ENCODE data around the gene STT3A.

Gene STT3A

GRCh38 chr11:125609545-125609944 is 16.9 kb downstream of the STT3A start:
- DNase-seq (ENCODE audit: low spot score) = no peak
- TF ChIP-seq, protein P1, sequence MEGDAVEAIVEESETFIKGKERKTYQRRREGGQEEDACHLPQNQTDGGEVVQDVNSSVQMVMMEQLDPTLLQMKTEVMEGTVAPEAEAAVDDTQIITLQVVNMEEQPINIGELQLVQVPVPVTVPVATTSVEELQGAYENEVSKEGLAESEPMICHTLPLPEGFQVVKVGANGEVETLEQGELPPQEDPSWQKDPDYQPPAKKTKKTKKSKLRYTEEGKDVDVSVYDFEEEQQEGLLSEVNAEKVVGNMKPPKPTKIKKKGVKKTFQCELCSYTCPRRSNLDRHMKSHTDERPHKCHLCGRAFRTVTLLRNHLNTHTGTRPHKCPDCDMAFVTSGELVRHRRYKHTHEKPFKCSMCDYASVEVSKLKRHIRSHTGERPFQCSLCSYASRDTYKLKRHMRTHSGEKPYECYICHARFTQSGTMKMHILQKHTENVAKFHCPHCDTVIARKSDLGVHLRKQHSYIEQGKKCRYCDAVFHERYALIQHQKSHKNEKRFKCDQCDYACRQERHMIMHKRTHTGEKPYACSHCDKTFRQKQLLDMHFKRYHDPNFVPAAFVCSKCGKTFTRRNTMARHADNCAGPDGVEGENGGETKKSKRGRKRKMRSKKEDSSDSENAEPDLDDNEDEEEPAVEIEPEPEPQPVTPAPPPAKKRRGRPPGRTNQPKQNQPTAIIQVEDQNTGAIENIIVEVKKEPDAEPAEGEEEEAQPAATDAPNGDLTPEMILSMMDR (IDR thresholded peaks at IDR 0.05; ENCODE audit: extremely low read depth, missing control alignments) = no peak

GRCh38 chr11:125618383-125618782 is 25.7 kb downstream of the STT3A start:
- TF ChIP-seq, protein P1 (IDR thresholded peaks at IDR 0.05; ENCODE audit: extremely low read depth, missing control alignments) = no peak
- no peak for DNase-seq (ENCODE audit: low spot score)

GRCh38 chr11:125621995-125622394 is 29.3 kb downstream of the STT3A start:
- TF ChIP-seq, protein P1 (IDR thresholded peaks at IDR 0.05; ENCODE audit: extremely low read depth, missing control alignments) = no peak
- DNase-seq (ENCODE audit: low spot score) = no peak

GRCh38 chr11:125623064-125623463 is 30.4 kb downstream of the STT3A start:
- no peak for DNase-seq (ENCODE audit: low spot score)
- TF ChIP-seq, protein P1 (IDR thresholded peaks at IDR 0.05; ENCODE audit: extremely low read depth, missing control alignments) = no peak

GRCh38 chr11:125624756-125625213 is 32.1 kb downstream of the STT3A start, which contains the start of gene CHEK1:
TSS of gene CHEK1 (plus strand) at chr11:125625163. CDS start at chr11:125626769, 1,606 bp downstream.
- DNase-seq (ENCODE audit: low spot score) = no peak
- TF ChIP-seq, protein P1 (IDR thresholded peaks at IDR 0.05; ENCODE audit: extremely low read depth, missing control alignments) = no peak

- TF ChIP-seq, protein P1 (IDR thresholded peaks at IDR 0.05; ENCODE audit: extremely low read depth, missing control alignments) = no peak
Measured at GRCh38 chr11:125625225-125625629, 32.6 kb downstream of the STT3A start.

GRCh38 chr11:125625630-125626287 is 33.1 kb downstream of the STT3A start:
- TF ChIP-seq, protein P1 (IDR thresholded peaks at IDR 0.05; ENCODE audit: extremely low read depth, missing control alignments) = no peak
- peak; percentile 83 for DNase-seq (ENCODE audit: low spot score)

More at GRCh38 chr11:125625225-125625629, 32.6 kb downstream of the STT3A start:
- no peak for DNase-seq (ENCODE audit: low spot score)

Data from GM20000 (cell line).